SK-N-MC (cell line): ENCODE results near the gene ITIH1.

Source experiments
- DNase-seq: peaks from one replicate; pipeline ENCODE4 v3.0.0-alpha.2; 2011; ENCODE audit warnings: low read depth, low spot score
- H3K27ac ChIP-seq: fragments of 200-600 bp; sonication (generic); 2 replicates; pipeline ENCODE4 v1.5.1; 2016; ENCODE audit warnings: mixed run types
- H3K36me3 ChIP-seq: fragments of 200-600 bp; sonication (generic); 2 replicates; pipeline ENCODE4 v1.6.1; 2017; ENCODE audit warnings: antibody characterized with exemption, low read length, mixed read lengths; ENCODE audit not compliant: insufficient read depth
- H3K4me3 ChIP-seq: fragments of 200-600 bp; sonication (generic); 2 replicates; pipeline ENCODE4 v1.5.1; 2016
- H3K9ac ChIP-seq: fragments of 200-600 bp; sonication (generic); 2 replicates; pipeline ENCODE4 v1.8.0; 2017; ENCODE audit warnings: mixed run types, mixed read lengths; ENCODE audit not compliant: insufficient read length
- H3K9me3 ChIP-seq: fragments of 200-600 bp; sonication (generic); 2 replicates; pipeline ENCODE4 v1.6.1; 2017; ENCODE audit warnings: low read depth, mild to moderate bottlenecking, antibody characterized with exemption, low read length, moderate library complexity, mixed read lengths
- EZH2 ChIP-seq: fragments of 200-600 bp; sonication (generic); IDR thresholded peaks from one replicate; pipeline ENCODE4 v1.6.1; 2017; ENCODE audit warnings: antibody characterized with exemption
- FOXP2 ChIP-seq: optimal IDR thresholded peaks from 2 replicates; pipeline ENCODE3; 2011; ENCODE audit warnings: mild to moderate bottlenecking, moderate library complexity; ENCODE audit not compliant: insufficient read depth; ENCODE audit errors: extremely low read length, control extremely low read depth
- POLR2AphosphoS5 ChIP-seq: IDR thresholded peaks from 2 replicates; pipeline ENCODE4 v1.6.1; 2012; ENCODE audit warnings: mild to moderate bottlenecking, low read depth, low read length, borderline replicate concordance

ITIH1 gene

DNA sequence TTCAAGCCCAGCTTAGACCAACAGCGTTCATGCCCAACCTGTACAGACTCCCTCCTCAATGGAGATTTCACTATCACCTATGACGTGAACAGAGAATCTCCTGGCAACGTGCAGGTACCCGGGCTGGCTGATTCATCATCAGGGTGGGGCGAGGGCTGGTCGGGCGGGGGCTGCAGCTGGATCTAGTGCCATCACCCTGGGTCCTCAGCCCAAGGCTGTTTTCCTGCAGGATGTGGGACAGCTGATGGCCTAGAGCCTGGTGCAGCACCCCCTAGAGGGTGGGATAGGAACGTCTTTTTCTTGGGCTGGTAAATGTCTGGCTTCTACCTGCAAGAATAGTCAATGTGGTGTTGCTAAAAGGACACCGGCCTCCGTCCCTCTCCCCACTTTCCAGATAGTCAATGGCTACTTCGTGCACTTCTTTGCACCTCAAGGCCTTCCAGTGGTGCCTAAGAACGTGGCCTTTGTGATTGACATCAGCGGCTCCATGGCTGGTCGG, 21.6 kb downstream of the ITIH1 start:
- Histone ChIP-seq H3K4me3 (no peak overlapping the region), H3K9ac (no peak overlapping the region), H3K27ac (no peak overlapping the region), H3K9me3 (no peaks in the 10 kb centered on the region), H3K36me3 (no peaks in the 10 kb centered on the region)
- no peak for TF ChIP-seq EZH2
- no peak for TF ChIP-seq POLR2AphosphoS5
- no peak for TF ChIP-seq FOXP2
- no peak for DNase-seq

DNA sequence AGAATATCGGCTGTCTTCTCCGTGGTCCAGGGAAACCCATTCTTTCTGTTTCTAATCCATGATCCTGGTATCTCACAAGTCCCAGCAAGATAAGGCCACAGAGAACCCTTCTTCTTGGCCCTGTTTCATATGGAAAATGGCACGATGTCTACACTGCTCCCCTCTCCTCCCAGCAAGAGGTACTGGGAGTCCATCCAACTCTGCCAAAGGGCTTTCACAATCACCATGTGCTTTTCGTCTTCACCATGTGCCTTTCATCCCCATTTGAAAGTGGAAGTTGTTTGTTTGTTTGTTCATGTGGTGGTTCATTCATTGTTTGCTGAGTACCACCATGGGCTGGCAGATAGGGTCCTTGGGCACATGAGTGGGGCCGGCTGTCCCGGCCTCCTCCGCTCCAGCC, 22.7 kb downstream of the ITIH1 start:
- no peak overlapping the region for H3K9ac ChIP-seq
- TF ChIP-seq POLR2AphosphoS5 (no peak), EZH2 (no peak), FOXP2 (no peak)

DNA sequence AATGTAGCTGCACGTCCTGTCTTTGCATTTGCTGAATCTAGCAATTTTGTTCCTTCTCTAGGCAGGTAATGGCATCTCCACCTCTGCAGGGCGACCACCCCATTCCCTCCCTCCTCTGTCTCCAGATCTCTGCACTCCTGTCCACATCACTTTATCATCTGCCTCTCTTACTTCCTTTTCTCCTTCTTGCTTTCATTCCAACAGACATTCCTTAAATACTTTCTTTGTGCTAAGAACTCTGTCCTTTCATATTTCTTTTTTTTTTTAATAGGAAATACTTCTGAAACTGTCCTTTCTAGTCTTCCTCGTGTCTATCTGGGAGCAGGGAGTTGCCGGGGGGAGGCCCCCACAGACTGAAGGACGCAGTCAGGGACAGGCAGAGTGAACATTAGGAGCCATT, 24.4 kb downstream of the ITIH1 start:
- H3K9me3 ChIP-seq = no peaks in the 10 kb centered on the region
- H3K9ac ChIP-seq = no peak overlapping the region
- no peak overlapping the region for H3K4me3 ChIP-seq
- no peak for TF ChIP-seq POLR2AphosphoS5
- no peak for TF ChIP-seq EZH2
- TF ChIP-seq FOXP2 = no peak
- no peaks in the 10 kb centered on the region for H3K36me3 ChIP-seq
- DNase-seq = no peak
- no peak overlapping the region for H3K27ac ChIP-seq

More for the DNA sequence above, 22.7 kb downstream of the ITIH1 start:
- no peak overlapping the region for H3K27ac ChIP-seq
- H3K9me3 ChIP-seq = no peaks in the 10 kb centered on the region
- H3K36me3 ChIP-seq = no peaks in the 10 kb centered on the region
- H3K4me3 ChIP-seq = no peak overlapping the region
- no peak for DNase-seq

DNA sequence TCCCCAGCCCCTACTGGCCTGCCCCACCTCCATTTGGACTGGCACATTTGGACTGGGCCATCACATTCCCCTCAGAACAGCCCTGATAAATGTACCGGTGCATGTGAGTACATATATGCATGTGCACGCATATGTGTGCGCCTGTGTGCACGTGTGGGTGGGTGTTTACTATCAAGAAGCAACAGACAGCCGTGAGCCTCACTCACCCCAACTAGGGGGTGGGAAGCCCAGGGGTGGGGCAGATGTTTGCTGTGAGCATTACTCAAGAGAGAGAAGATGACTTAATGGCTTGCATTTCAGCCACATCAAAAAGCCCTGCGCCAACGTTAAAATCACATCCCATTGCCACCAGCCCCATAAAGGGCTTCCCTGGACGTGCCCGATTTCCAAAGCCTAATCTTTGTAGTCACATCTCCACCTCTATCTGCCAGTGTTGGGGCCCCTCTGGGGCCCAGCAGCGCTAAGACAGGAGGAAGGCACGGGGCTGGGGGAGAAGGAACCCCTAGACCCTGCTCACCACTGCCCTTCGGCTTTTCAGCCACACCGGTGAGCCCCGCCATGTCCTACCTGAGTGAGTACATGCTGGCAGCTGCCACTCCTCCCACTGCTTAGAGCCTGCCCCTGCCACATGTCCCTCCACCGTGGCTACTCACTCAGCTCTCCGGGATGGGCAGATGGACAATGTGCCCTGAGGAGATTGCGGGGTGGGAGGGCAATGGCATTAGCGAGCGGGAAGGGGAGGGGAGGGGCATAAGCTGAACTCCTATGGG, 28.1 kb downstream of the ITIH1 start:
- no peak overlapping the region for H3K27ac ChIP-seq
- DNase-seq = no peak
- H3K9ac ChIP-seq = no peak overlapping the region

DNA sequence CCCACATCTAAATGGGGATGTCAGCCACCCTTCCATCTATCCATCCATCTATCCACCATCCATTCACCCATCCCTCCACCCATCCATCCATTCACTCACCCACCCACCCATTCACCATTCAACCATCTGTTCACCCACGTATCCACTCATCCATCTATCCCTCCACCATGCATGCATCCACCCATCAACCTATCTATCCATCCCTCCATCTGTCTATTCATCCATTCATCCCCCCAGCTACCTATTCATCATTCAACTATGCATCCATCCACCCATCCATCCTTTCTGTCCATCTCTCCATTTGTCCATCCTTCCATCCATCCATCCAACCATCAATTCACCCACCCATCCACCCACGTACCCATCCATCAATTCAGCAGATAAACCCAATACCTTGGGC, 31.8 kb downstream of the ITIH1 start:
- no peak for DNase-seq
- TF ChIP-seq FOXP2 = no peak
- no peak for TF ChIP-seq EZH2
- no peak for TF ChIP-seq POLR2AphosphoS5
- H3K36me3 ChIP-seq = no peaks in the 10 kb centered on the region
- no peaks in the 10 kb centered on the region for H3K9me3 ChIP-seq
- no peak overlapping the region for H3K4me3 ChIP-seq
- no peak overlapping the region for H3K9ac ChIP-seq
- no peak overlapping the region for H3K27ac ChIP-seq

More for the DNA sequence above, 28.1 kb downstream of the ITIH1 start:
- Histone ChIP-seq H3K9me3 (no peaks in the 10 kb centered on the region), H3K4me3 (no peak overlapping the region), H3K36me3 (no peaks in the 10 kb centered on the region)
- TF ChIP-seq POLR2AphosphoS5 (no peak), FOXP2 (no peak), EZH2 (no peak)

DNA sequence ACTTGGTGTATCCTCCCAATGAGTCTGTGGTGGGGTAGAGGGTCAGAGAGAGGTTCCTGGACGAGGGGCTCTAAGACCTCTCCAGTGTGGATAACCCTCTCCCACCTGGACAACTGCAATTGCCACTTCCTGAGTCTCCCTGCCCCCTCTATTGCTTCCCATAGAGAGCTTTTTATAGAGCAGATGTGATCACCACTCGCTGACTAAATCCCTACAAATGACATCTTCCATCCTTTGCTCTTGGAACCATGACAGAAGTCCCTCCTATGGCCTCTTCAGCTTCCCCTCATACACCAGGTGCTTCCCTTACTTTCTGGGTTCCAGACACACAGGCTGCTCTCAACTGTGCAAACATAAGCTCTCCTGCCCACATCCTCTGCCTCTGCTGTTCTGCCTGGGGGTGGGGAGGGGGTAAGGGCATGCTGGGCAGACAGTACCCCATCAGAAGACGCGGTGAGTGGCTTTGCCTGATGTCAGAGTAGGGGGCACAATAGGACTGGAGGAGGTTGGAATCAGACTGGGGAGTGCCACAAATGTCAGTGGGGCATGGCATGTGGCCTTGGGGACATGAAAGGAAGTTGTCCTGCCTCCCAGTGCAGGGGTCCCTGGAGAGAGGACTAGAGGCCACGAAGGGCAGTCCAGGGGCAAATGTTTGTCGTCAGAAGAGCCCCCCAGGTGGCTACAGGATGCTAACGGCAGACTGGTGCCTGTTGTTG, 32.4 kb downstream of the ITIH1 start:
- Histone ChIP-seq H3K9me3 (no peaks in the 10 kb centered on the region), H3K9ac (no peak overlapping the region), H3K36me3 (no peaks in the 10 kb centered on the region), H3K27ac (no peak overlapping the region), H3K4me3 (no peak overlapping the region)
- DNase-seq = no peak
- TF ChIP-seq POLR2AphosphoS5 = no peak
- TF ChIP-seq FOXP2 = no peak
- TF ChIP-seq EZH2 = no peak

DNA sequence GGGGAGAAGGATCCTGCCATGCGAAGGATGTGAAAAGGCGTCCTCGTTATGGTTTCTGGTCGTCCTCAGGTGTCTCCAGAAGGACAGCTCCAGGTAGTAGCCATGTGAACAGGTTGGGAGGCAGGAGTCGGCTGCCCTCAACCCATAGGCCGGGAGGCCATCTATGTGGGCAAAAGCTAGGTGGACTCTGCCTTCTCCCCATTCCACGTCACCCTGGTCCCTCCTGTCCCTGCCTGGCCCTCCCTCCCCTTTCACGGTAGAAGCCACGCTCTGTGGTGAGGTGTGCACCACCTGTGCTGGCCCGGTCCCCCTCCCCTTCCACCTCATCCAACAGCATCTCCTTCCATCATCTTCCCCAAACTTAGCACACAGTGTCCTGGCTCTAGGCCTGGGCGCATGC, 33.5 kb downstream of the ITIH1 start:
- TF ChIP-seq FOXP2 (no peak), EZH2 (no peak), POLR2AphosphoS5 (no peak)

DNA sequence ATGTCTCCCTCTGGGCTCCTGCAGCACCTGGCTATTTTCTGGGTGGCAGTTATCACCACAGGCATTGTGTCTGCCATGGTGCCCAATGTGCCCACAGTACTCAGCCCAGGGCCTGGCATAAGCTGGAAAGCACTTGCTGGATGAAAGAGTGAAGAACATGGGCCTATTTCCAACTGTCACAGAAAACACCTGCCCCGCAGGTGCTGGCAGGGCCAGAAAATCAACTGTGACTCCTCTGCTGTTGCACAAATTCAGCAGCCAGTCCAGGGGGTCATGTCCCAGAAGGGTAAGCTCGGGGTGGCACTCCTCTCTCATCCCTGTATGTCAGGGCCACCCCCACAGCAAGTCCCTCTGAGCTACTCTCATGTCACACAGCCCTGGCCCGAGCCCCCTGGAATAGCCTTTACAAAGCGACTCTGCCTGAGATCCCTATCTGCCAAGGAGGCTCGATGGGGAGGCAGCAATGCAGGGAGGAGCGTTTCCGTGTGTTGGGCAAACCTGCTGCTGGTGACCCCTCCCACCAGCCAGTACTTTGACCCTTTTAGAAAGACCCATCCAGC, 34.1 kb downstream of the ITIH1 start:
- no peak overlapping the region for H3K4me3 ChIP-seq
- DNase-seq = no peak
- no peaks in the 10 kb centered on the region for H3K36me3 ChIP-seq
- H3K9ac ChIP-seq = no peak overlapping the region
- no peak for TF ChIP-seq POLR2AphosphoS5
- H3K27ac ChIP-seq = no peak overlapping the region
- H3K9me3 ChIP-seq = no peaks in the 10 kb centered on the region

More for the DNA sequence above, 33.5 kb downstream of the ITIH1 start:
- no peak overlapping the region for H3K27ac ChIP-seq
- H3K4me3 ChIP-seq = no peak overlapping the region
- no peak for DNase-seq
- H3K9ac ChIP-seq = no peak overlapping the region
- no peaks in the 10 kb centered on the region for H3K36me3 ChIP-seq
- H3K9me3 ChIP-seq = no peaks in the 10 kb centered on the region

DNA sequence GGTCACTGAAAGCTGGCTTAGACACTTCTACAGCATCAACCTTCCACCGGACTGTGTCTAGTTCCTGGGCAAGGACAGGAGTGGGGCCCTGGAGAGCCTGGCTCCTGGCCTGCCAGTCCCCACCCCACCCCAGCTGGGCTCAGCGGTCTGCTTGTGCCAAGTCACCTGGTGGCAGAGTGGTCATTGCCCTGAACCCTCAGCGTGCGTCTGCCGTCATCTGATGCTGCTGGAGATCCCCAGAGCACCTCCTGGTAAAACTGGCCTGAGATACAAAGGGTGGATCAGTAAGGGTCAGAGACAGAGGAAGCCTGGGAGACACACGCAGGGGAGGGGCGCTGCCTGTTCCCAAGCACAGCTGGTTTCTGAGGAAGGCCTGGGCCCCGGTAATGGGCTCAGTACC, 36.4 kb downstream of the ITIH1 start:
- Histone ChIP-seq H3K4me3 (no peak overlapping the region), H3K36me3 (no peaks in the 10 kb centered on the region), H3K27ac (no peak overlapping the region), H3K9ac (no peak overlapping the region), H3K9me3 (no peaks in the 10 kb centered on the region)
- TF ChIP-seq POLR2AphosphoS5 (no peak), EZH2 (no peak), FOXP2 (no peak)
- no peak for DNase-seq
